ENCODE data around the gene ETV6. TPM values are rescaled to one million over a fixed set of nuclear protein-coding genes. Genes with fewer than 3 reads are reported as not detected.

Gene ETV6
- polyA plus RNA-seq, 5 donors, result 14.3 to 17.6 (median 15.4) TPM

DNA sequence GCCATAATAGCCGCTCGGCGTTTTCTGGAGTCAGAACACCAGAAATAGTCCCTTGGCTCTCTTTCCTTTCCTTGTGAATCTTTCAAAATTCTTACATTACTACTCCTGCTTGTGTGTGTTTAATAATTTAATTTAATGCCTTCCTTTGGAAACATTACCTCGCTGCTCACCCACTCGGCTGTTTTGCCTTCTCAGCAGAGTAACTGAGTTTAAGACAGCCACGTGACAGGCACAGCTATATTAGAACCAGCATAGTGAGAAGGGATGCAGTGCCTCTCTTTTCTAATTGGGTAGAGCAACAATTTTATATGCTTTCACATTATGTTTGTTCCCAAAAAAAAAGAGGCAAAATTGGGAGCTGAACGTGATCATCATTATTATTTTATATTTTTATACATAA is 107.6 kb downstream of the ETV6 start:
- no peak for DNase-seq

GRCh38 chr12:11757531-11757930 is 108.1 kb downstream of the ETV6 start:
- no peak for DNase-seq

GRCh38 chr12:11758087-11758486 is 108.6 kb downstream of the ETV6 start:
- DNase-seq, result no peak

- DNase-seq, result peak; percentile 39 to 43
Observed at GRCh38 chr12:11758510-11759493, 109.3 kb downstream of the ETV6 start.

GRCh38 chr12:11759494-11759878 is 110.0 kb downstream of the ETV6 start:
- DNase-seq, result no peak

- DNase-seq, result no peak
Observed at GRCh38 chr12:11759899-11760298, 110.4 kb downstream of the ETV6 start.

GRCh38 chr12:11761869-11762567 is 112.5 kb downstream of the ETV6 start:
- no peak for DNase-seq

DNA sequence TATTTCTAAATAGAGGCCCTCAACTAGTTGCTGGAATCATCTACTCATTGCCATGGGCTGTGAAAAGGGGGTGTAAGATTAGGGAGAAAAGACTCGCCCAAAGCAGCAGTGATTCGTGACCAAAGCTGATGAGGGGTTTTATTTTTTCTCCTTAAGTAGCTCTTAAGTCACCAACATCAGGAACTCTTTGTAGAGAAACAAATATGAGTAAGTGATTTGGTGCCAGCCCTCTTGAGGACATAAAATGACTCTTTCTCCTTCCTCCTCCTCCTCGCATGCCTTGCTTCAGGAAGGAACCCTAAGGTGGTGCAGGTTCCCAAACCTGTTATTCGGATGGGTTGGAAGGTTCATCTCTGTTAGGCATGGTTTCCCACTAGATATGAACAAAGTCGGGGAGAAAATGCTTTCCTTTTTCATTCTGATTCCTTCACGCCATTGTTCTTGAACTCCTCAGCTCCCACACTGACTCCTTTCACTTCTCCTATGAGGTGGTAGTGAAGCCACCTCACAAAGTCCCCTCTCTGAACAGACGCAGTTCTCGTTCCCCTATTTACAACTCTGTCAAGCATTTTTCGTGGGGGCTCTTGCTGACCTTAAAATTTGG is 113.4 kb downstream of the ETV6 start:
- no peak for DNase-seq

- no peak for DNase-seq
Observed at GRCh38 chr12:11763760-11764520, 114.5 kb downstream of the ETV6 start.

- no peak for DNase-seq
Observed at GRCh38 chr12:11764837-11765236, 115.4 kb downstream of the ETV6 start.

GRCh38 chr12:11765421-11765816 is 115.9 kb downstream of the ETV6 start:
- no peak for DNase-seq

- peak; percentile 76 for DNase-seq
Observed at GRCh38 chr12:11765817-11766794, 116.6 kb downstream of the ETV6 start.

DNA sequence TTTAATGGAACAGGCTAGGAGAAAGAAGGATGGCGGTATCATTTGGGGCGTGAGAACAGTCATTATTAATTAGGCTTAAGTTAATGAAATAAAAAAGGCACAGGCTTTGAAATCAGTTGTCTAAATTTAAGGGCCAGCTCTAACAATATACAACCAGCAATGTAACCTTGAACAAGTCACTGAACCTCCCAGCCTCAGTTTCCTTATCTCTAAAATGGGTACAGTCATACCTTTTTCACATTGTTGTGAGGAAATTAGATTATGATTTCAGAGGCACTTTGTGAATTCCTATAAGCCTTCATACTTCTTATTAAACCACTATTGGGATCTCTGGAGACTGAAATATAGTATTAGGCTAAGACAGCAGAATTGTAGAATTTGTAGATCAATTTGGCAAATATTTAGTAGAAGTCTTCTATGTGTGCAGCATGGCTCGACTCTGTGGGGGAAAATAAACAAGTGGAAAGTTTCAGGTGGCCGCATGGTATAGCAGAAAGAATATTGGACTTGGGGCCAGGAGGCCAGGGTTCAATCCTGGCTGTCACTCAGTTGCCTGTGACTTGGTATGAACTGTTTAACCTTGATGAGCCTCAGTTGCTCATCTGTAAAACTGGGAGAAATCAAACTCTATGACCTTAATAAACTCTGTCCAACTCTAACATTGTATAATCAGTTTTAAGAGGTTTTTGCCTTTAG is 117.7 kb downstream of the ETV6 start:
- no peak for DNase-seq

DNA sequence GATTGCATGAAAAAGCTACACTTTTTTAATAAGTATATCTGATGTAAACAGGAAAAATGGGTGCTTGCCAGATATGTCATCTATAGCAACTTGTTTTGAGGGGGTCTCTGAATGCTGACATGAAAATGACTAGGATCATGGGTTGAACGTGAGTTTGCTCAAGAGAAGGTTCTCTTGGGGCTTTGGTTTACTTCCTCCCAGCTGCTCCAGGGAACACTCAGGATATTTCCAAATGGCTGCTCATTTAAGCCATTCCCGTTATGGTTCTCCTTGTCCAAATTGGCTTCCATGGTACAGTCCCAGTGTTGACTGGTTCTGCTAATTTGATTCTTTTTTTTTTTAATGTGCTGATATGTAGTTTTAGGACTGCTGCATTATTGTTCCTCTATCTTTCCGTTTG is 118.3 kb downstream of the ETV6 start:
- no peak for DNase-seq

- DNase-seq, result no peak
Observed at GRCh38 chr12:11768233-11768965, 118.9 kb downstream of the ETV6 start.

- DNase-seq, result no peak
Observed at GRCh38 chr12:11769723-11770514, 120.4 kb downstream of the ETV6 start.

GRCh38 chr12:11771356-11771755 is 121.9 kb downstream of the ETV6 start:
- no peak for DNase-seq

DNA sequence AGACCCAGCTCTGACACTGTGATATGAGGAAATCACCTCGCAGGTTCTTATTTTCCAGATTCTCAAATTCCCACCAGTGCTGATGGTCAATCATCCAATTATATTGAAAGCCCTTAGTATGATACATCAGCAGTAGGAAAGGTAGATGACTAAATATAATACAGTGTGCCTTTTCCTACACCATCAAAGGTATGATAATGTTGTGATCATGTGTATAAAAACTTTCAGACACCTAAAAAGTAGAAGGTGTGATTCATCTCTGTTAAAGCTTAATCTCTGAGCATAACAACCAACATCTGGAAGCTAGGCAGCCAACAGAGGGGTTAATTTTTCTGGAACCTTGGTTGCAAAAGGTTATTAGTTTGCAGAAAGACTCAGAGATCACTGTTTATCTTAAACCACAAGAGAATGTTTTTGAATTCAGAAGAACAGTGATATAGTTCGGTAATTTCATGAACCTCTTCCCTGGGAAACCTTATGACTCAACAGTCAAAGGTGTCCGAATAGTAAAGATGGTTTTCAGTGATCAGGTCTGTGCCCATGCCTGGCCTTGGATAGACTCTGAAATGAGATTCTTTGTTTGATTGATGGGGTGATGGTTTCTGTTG is 122.5 kb downstream of the ETV6 start:
- DNase-seq, result no peak
